ENCODE results near the gene MEP1A. TPM values are rescaled to one million over a fixed set of nuclear protein-coding genes. Genes with fewer than 3 reads are reported as not detected.
"Not testable (repeated sequence)": the region's sequence is repeated elsewhere in the genome, so short reads cannot be mapped to it uniquely, and the experiment has no call there.

The MEP1A gene
- total RNA-seq, 1 donor, result not detected

DNA sequence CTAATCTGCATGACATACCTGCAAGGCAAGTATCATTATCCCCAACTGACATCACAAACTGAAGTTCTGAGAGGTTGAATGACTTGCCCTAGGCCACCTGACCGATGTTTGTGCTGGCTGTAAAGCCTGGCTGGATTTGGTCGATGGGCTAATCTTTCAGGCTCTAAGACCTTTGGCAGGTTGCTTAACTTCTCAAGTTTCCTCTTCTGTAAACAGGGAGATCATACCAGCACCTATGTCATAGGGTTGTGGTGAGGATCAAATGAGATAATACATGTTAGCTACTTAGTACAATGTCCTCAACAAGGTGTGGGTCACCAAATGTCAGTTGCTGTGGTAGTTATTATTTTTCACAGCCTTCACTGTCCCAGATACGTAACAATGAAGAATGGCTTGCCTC lies 32.3 kb upstream of the MEP1A start:
- TF ChIP-seq, protein P1, sequence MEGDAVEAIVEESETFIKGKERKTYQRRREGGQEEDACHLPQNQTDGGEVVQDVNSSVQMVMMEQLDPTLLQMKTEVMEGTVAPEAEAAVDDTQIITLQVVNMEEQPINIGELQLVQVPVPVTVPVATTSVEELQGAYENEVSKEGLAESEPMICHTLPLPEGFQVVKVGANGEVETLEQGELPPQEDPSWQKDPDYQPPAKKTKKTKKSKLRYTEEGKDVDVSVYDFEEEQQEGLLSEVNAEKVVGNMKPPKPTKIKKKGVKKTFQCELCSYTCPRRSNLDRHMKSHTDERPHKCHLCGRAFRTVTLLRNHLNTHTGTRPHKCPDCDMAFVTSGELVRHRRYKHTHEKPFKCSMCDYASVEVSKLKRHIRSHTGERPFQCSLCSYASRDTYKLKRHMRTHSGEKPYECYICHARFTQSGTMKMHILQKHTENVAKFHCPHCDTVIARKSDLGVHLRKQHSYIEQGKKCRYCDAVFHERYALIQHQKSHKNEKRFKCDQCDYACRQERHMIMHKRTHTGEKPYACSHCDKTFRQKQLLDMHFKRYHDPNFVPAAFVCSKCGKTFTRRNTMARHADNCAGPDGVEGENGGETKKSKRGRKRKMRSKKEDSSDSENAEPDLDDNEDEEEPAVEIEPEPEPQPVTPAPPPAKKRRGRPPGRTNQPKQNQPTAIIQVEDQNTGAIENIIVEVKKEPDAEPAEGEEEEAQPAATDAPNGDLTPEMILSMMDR (IDR thresholded peaks at IDR 0.05; ENCODE audit: insufficient read depth, low read depth, low read length), result no peak
- no peak for DNase-seq (ENCODE audit: low read depth)

DNA sequence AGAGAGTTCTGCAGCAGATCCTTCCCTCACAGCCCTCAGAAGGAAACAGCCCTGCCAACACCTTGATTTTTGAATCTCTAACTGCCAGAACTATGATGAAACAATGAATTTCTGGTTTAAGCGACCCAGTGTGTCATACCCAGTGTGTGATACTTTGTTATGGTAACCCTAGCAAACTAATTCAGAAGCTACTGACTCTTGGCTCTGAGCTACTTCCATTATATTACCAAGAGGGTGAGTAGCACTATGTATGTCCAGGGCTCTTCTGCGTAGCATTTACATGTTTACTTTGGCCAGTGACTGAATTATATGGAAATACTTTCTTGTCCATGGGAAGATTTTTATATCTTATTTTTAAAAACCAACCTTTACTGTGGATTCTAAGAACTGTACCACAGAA lies 29.7 kb upstream of the MEP1A start:
- no peak for DNase-seq (ENCODE audit: low read depth)
- no peak overlapping the region for H3K4me3 ChIP-seq (ENCODE audit: low read depth, low read length)
- TF ChIP-seq, protein P1 (IDR thresholded peaks at IDR 0.05; ENCODE audit: insufficient read depth, low read depth, low read length), result no peak

More for the DNA sequence above, 32.3 kb upstream of the MEP1A start:
- no peak overlapping the region for H3K4me3 ChIP-seq (ENCODE audit: low read depth, low read length)

DNA sequence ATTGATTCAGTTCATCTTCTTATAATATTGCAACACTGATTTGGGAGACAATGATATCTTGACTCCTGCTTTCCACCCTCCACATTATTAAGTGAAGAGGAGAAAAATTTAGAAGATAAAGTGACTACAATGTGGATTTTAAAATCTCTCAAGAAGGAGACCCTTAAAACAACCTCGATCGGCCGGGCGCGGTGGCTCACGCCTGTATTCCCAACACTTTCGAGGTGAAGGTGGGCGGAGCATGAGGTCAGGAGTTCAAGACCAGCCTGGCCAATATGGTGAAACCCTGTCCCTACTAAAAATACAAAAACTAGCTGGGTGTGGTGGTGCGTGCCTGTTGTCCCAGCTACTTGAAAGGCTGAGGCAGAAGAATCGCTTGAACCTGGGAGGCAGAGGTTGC lies 28.9 kb upstream of the MEP1A start:
- not testable (repeated sequence) for DNase-seq (ENCODE audit: low read depth); H3K4me3 ChIP-seq (ENCODE audit: low read depth, low read length)

DNA sequence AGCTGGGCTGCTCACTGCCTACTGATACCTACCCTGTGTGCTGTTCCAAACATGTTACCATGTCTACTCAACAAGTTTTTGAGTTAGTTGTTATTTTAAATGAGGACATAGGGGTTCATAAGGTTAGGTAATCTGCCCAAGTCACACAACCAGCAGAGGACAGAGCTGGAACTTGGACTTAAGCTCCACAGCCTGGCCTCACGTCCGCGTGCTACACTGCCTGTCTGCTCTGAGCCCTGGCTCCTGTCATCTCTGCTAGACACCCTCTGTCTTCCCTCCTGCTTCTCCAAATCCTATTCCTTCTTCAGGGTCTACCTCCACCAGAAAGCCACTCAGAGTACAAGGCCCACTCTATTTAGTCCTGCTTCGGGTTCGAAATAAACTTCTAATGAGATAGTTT lies 28.2 kb upstream of the MEP1A start:
- no peak overlapping the region for H3K4me3 ChIP-seq (ENCODE audit: low read depth, low read length)
- TF ChIP-seq, protein P1 (IDR thresholded peaks at IDR 0.05; ENCODE audit: insufficient read depth, low read depth, low read length), result no peak
- DNase-seq (ENCODE audit: low read depth), result no peak

DNA sequence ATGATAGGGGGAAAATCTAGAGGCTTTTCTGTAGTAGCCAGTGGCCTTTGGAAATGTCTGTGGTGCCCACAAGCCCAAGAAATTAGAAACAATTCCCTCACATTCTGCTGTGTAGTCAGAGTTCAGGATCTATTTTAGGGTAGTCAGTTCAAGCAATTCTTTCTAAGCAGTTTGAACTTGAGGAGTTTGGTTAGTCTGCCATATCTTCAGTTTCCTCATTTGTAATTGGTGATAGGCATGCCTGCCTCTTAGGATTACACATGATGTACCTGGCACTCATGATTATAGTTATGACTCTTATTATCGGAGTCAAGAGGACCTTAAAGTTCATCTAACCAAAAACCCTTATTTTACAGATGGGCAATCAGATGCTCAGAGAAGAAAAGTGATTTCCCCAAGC lies 21.2 kb upstream of the MEP1A start:
- TF ChIP-seq, protein P1 (IDR thresholded peaks at IDR 0.05; ENCODE audit: insufficient read depth, low read depth, low read length), result no peak
- no peak for DNase-seq (ENCODE audit: low read depth)
- H3K4me3 ChIP-seq (ENCODE audit: low read depth, low read length), result no peak overlapping the region

DNA sequence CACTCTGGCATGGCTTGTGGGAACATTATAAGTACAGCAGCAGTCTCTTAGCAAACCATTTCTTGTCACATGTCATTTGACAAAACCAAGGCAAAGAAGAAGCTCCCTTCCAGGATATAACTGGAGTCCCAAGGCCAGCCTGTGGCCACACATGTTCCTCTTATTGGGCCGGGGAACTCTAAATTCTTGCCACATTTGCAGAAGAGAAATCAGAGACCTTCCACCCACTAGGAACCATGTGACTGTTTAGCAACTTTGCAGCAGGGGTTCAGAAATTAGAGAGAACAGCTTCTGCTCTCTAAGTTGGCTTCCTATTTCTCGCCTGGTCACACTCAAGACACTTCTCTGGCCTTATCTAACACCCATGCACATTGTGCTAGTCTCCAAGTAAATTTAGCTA lies 20.4 kb upstream of the MEP1A start:
- TF ChIP-seq, protein P1 (IDR thresholded peaks at IDR 0.05; ENCODE audit: insufficient read depth, low read depth, low read length), result no peak
- no peak overlapping the region for H3K4me3 ChIP-seq (ENCODE audit: low read depth, low read length)
- no peak for DNase-seq (ENCODE audit: low read depth)

DNA sequence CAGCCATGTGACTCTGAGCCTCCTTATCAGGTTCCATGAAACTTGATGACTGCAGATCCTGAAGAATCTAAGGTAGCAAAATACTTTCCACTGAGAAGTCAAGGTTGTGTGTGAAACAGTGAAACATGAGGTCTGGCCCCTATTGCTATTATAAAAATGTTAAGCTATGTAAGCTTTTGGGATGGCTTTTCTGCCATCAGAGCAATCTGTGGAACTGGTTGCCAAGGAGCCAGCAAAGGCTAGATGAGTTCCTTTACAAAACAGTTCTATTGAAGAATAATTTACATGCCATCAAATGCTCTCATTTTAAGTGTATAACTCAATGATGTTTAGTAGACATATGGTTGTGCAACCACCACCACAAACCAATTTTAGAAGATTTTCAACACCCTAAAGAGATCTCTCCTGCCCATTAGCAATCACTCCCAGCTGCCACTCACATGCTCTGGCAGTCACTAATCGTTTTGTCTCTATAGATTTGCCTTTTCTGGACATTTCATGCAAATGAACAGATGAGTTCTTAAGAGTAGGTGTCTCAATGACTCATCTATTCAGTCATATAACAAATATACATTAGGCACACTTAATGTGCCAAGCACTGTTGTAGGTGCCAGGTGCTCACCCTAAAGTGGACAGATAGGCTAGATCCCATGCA lies 19.9 kb upstream of the MEP1A start:
- TF ChIP-seq, protein P1 (IDR thresholded peaks at IDR 0.05; ENCODE audit: insufficient read depth, low read depth, low read length), result no peak
- no peak overlapping the region for H3K4me3 ChIP-seq (ENCODE audit: low read depth, low read length)

DNA sequence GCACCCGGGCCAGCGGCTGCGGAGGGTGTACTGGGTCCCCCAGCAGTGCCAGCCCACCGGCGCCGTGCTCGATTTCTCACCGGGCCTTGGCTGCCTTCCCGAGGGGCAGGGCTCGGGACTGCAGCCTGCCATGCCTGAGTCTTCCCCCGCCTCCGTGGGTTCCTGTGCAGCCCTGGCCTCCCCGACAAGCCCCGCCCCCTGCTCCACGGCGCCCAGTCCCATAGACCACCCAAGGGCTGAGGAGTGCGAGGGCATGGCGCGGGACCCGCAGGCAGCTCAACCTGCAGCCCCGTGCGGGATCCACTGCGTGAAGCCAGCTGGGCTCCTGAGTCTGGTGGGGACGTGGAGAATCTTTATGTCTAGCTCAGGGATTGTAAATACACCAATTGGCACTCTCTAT lies 18.5 kb upstream of the MEP1A start:
- DNase-seq (ENCODE audit: low read depth); H3K4me3 ChIP-seq (ENCODE audit: low read depth, low read length): not testable (repeated sequence)

More for the DNA sequence above, 19.9 kb upstream of the MEP1A start:
- no peak for DNase-seq (ENCODE audit: low read depth)

All from fibroblast of villous mesenchyme (primary cell).